K562 (cell line): ENCODE measurements around the gene ADAT1. TPM values are rescaled to one million over a fixed set of nuclear protein-coding genes. Genes with fewer than 3 reads are reported as not detected.

Source experiments
- FOXK2 ChIP-seq, 2 experiments: fragments of 450-650 bp; IDR thresholded peaks in 1 of 2; conservative IDR thresholded peaks in 1 of 2; 2 replicates each; pipeline ENCODE4 v1.6.1; 2016; ENCODE audit warnings: low read depth in 2 of 2, mild to moderate bottlenecking in 1 of 2
- GTF2E2 ChIP-seq: fragments of 200-800 bp; sonication (Bioruptor generic); IDR thresholded peaks from 2 replicates; pipeline ENCODE4 v1.6.1; 2016; ENCODE audit warnings: missing genetic modification characterization, missing compliant biosample characterization
- SIX5 ChIP-seq, 2 experiments: IDR thresholded peaks; 2 replicates each; pipeline ENCODE4 v1.6.1; 2011; ENCODE audit warnings: low read length in 2 of 2, borderline replicate concordance in 1 of 2, low read depth in 1 of 2, mild to moderate bottlenecking in 1 of 2, moderate library complexity in 1 of 2; ENCODE audit not compliant: insufficient read depth in 1 of 2
- SMC3 ChIP-seq: conservative IDR thresholded peaks from 2 replicates; pipeline ENCODE4 v1.6.1; 2011; ENCODE audit warnings: low read depth, low read length, improper control_type of control experiment; ENCODE audit not compliant: insufficient read depth
- SRSF7 ChIP-seq: fragments of 200-400 bp; formaldehyde crosslinking; optimal IDR thresholded peaks from 2 replicates; pipeline ENCODE3; 2017; ENCODE audit warnings: mild to moderate bottlenecking, low read depth, low read length
- ZEB2 ChIP-seq: fragments of 450-650 bp; IDR thresholded peaks from 2 replicates; pipeline ENCODE4 v1.6.1; 2016
- ZKSCAN3 ChIP-seq: fragments of 250-450 bp; sonication (Bioruptor Pico); IDR thresholded peaks from 2 replicates; pipeline ENCODE4 v1.4.0; 2020
- polyA plus RNA-seq, 8 experiments: library from polyadenylated mRNA; depleted of rRNA in 4 of 8; stranded (reverse) in 5 of 8; unstranded in 3 of 8; fragments of >200 nt; fragmentation: Nextera tagmentation in 2 of 8; fragmentation: Illumina TruSeq in 1 of 8; extraction: Ambion mirVana in 2 of 8; extraction: Trizol in 1 of 8; gene quantifications; 2 replicates each; pipeline versions ENCODE4 v1.2.1 to v1.2.3, GENCODE V29; 2011 to 2014; ENCODE audit warnings: inconsistent platforms in 1 of 8, missing spikeins in 1 of 8
- total RNA-seq, 7 experiments: library from RNA; depleted of rRNA in 6 of 7; stranded (reverse); fragments of >200 nt in 6 of 7; fragmentation: Illumina TruSeq in 2 of 7; extraction: Trizol in 2 of 7; gene quantifications; 2 replicates each; pipeline versions ENCODE4 v1.2.1 to v1.2.3, GENCODE V29; 2011 to 2021; ENCODE audit warnings: low replicate concordance in 1 of 7
- TF ChIP-seq, protein P1 (sequence below), 2 experiments: fragments of 450-650 bp; IDR thresholded peaks; 2 replicates each; pipeline ENCODE4 v1.6.1; 2016; ENCODE audit warnings: mild to moderate bottlenecking in 2 of 2, borderline replicate concordance in 1 of 2, low read depth in 1 of 2, moderate library complexity in 1 of 2
- TF ChIP-seq, protein P2 (sequence below): sonication (generic); formaldehyde crosslinking; IDR thresholded peaks from 2 replicates; pipeline ENCODE4 v1.8.1; 2023; ENCODE audit warnings: mild to moderate bottlenecking, missing genetic modification reagents
- TF ChIP-seq, protein P3 (sequence below): fragments of 250-450 bp; sonication (Bioruptor Pico); IDR thresholded peaks from 2 replicates; pipeline ENCODE4 v1.8.0; 2022; ENCODE audit warnings: moderate library complexity, mild to moderate bottlenecking, inconsistent platforms

Gene ADAT1
- total and polyA plus RNA-seq, 9 of the 15 experiments (the other 6 are each of a cell fraction or from before 2014, with no cell fraction given) = 16.0 to 36.7 (median 28.2) TPM

DNA sequence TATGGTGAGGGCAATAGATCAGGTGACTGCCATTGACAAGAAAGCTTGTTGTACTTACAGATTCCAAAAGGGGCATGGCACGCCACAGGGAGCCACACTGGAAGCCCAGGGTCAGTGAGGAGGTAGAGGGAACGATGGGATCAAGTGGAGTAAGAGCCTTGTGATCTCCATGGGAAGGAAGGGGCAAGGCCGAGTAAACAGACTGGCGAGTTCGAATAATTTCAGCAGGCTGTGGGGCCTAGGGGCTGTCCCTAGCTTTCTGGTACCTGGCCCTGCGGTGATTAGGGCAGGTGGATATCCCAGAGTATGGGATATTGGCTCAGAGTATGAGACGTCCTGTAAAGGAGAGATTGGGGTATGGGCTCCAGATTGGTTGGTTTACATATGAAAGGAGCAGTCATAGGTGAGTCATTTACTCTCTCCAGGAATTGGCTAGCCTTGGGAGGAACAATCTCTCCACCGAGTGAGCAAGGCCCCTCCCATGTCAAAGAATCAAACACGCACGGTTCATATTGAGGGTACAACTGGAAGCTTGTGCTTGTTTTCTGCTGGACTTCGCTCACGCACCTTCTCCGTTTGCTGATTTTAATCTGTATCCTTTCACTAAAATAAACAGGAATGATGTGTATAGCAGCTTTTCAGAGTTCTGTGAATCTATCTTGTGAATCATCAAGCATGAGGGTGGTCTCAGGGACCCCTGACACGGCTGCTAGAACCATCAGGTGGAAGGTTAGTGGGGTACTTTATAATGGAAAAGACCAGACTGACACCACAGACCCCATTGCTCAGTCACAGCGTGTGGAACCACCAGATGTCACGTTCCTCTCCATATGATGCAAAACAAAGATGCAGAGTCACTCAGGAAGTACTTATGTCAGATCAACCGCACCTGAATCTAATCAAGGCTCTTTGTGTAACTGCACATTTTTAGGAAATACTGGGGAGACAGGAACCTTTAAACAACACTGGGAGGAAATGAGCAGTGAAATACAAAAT is 29.0 kb downstream of the ADAT1 start (continued):
- TF ChIP-seq, protein P1, sequence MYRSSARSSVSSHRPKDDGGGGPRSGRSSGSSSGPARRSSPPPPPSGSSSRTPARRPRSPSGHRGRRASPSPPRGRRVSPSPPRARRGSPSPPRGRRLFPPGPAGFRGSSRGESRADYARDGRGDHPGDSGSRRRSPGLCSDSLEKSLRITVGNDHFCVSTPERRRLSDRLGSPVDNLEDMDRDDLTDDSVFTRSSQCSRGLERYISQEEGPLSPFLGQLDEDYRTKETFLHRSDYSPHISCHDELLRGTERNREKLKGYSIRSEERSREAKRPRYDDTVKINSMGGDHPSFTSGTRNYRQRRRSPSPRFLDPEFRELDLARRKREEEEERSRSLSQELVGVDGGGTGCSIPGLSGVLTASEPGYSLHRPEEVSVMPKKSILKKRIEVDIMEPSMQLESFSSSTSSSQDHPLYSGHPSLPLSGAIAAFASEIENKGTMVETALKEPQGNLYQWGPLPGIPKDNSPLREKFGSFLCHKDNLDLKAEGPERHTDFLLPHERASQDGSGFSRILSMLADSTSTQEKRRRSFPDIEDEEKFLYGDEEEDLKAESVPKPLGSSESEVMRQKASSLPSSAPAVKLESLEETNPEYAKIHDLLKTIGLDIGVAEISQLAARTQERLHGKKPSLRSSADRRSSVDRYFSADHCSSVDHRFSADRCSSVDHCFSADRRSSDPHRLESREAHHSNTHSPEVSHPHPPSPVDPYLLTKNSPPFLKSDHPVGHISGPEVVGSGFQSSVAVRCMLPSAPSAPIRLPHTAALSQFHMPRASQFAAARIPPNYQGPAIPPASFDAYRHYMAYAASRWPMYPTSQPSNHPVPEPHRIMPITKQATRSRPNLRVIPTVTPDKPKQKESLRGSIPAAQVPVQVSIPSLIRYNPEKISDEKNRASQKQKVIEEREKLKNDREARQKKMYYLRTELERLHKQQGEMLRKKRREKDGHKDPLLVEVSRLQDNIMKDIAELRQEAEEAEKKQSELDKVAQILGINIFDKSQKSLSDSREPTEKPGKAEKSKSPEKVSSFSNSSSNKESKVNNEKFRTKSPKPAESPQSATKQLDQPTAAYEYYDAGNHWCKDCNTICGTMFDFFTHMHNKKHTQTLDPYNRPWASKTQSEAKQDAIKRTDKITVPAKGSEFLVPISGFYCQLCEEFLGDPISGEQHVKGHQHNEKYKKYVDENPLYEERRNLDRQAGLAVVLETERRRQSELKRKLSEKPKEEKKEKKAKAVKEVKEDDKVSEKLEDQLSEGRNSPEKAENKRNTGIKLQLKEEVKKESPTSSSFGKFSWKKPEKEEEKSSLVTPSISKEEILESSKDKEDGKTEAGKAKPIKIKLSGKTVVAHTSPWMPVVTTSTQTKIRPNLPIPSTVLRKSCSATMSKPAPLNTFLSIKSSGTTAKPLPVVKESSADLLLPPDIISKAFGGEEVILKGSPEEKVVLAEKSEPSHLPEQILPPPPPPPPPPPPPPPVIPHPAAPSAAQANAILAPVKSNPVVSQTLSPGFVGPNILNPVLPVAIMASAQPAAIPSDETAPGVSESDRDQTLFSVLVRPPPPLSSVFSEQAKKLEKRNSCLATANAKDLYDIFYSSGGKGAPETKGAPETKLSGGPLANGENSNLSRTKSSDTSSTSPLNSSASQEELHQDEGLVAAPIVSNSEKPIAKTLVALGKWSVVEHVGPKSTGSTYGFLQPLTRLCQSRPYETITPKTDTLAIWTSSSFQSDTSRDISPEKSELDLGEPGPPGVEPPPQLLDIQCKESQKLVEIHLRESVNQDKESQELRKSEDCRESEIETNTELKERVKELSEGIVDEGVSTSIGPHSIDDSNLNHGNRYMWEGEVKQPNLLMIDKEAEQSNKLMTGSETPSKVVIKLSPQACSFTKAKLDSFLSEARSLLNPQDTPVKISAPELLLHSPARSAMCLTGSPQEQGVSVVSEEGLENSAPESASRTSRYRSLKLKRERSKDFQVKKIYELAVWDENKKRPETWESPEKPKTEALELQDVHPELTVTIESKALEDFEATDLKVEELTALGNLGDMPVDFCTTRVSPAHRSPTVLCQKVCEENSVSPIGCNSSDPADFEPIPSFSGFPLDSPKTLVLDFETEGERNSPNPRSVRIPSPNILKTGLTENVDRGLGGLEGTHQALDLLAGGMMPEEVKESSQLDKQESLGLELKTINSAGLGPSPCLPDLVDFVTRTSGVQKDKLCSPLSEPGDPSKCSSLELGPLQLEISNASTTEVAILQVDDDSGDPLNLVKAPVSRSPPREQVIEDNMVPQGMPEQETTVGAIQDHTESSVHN (IDR thresholded peaks at IDR 0.05; ENCODE audit: borderline replicate concordance in 1 of 2, low read depth in 1 of 2) = peak in 1 of 2 experiments; percentile 91; a peak in 2 of 4 replicates
- TF ChIP-seq GTF2E2 (tag) (no peak), SMC3 (no peak), FOXK2 (conservative IDR thresholded peaks at IDR 0.05 in 1 of 2, IDR thresholded peaks at IDR 0.05 in 1 of 2; ENCODE audit: low read depth in 2 of 2) (peak in 1 of 2 experiments; percentile 32; a peak in 1 of 4 replicates), ZEB2 (peak; percentile 89), SIX5 (IDR thresholded peaks at IDR 0.05; ENCODE audit: borderline replicate concordance in 1 of 2, insufficient read depth in 1 of 2, low read depth in 1 of 2, low read length in 2 of 2) (no peak), ZKSCAN3 (CRISPR knock-in tag) (0 out of 2 replicates have a peak, but pooled peaks have one; percentile 37), SRSF7 (no peak)
- TF ChIP-seq, protein P2, sequence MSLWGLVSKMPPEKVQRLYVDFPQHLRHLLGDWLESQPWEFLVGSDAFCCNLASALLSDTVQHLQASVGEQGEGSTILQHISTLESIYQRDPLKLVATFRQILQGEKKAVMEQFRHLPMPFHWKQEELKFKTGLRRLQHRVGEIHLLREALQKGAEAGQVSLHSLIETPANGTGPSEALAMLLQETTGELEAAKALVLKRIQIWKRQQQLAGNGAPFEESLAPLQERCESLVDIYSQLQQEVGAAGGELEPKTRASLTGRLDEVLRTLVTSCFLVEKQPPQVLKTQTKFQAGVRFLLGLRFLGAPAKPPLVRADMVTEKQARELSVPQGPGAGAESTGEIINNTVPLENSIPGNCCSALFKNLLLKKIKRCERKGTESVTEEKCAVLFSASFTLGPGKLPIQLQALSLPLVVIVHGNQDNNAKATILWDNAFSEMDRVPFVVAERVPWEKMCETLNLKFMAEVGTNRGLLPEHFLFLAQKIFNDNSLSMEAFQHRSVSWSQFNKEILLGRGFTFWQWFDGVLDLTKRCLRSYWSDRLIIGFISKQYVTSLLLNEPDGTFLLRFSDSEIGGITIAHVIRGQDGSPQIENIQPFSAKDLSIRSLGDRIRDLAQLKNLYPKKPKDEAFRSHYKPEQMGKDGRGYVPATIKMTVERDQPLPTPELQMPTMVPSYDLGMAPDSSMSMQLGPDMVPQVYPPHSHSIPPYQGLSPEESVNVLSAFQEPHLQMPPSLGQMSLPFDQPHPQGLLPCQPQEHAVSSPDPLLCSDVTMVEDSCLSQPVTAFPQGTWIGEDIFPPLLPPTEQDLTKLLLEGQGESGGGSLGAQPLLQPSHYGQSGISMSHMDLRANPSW (CRISPR knock-in tag) = no peak
- TF ChIP-seq, protein P3, sequence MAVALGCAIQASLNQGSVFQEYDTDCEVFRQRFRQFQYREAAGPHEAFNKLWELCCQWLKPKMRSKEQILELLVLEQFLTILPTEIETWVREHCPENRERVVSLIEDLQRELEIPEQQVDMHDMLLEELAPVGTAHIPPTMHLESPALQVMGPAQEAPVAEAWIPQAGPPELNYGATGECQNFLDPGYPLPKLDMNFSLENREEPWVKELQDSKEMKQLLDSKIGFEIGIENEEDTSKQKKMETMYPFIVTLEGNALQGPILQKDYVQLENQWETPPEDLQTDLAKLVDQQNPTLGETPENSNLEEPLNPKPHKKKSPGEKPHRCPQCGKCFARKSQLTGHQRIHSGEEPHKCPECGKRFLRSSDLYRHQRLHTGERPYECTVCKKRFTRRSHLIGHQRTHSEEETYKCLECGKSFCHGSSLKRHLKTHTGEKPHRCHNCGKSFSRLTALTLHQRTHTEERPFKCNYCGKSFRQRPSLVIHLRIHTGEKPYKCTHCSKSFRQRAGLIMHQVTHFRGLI (CRISPR knock-in tag) = no peak
